Stimulated activated CD8-positive, alpha-beta memory T cell treated with anti-CD3 and anti-CD28 coated beads, Interleukin-15, amount 100 ng/mL, for 1 hour (primary cell): ENCODE measurements around the gene CIDEA.

ENCODE experiments used
- DNase-seq: peaks from one replicate; pipeline ENCODE4 v3.0.0-alpha.2; 2020; ENCODE audit warnings: low read depth

Gene CIDEA

DNA sequence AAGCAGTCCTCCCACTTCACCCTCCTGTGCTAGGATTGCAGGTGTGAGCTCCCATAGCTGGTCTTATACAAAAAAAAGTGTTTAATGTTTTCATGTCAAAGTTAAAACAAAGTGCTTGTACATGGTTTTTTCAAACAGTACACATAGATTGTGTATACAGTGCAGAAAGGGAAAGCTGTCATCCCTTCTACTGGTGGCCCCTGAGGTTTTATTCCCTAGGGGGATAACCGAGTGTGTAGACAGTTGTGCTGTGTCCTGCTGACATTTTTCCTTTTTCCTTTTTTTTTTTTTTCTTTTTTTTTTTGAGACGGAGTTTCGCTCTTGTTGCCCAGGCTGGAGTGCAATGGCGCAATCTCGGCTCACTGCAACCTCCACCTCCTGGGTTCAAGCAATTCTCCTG, 64.7 kb downstream of the CIDEA start:
- DNase-seq = no peak

DNA sequence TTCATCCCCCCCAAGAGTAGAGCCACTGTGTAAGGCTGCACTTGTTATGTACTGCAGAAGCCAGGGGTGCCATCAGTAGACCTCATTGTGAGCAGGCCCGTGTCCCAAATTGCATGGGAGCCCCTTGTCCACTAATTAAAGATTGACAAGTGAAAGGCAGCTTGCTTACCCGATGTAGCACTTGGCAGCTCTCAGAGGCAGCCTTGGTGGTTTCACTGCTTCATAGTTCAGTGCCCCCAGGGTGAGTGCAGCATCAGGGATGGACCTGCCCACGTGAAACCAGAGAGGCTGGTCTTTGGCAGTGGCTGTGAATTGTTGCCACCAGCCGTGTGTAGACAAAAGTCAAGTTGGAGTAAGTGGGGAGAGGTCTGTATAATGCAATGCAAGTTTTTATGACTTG, 67.2 kb downstream of the CIDEA start:
- no peak for DNase-seq

DNA sequence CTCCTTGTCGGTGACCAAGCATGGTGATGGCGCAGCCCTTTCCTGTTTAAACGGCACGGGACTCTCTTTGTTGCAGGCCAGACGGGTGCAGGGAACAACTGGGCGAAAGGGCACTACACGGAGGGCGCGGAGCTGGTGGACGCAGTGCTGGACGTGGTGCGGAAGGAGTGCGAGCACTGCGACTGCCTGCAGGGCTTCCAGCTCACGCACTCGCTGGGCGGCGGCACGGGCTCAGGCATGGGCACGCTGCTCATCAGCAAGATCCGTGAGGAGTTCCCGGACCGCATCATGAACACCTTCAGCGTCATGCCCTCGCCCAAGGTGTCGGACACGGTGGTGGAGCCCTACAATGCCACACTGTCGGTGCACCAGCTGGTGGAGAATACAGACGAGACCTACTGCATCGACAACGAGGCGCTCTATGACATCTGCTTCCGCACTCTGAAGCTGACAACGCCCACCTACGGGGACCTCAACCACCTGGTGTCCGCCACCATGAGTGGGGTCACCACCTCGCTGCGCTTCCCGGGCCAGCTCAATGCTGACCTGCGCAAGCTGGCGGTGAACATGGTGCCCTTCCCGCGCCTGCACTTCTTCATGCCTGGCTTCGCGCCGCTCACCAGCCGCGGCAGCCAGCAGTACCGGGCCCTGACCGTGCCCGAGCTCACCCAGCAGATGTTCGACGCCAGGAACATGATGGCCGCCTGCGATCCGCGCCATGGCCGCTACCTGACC, 71.0 kb downstream of the CIDEA start:
- no peak for DNase-seq

DNA sequence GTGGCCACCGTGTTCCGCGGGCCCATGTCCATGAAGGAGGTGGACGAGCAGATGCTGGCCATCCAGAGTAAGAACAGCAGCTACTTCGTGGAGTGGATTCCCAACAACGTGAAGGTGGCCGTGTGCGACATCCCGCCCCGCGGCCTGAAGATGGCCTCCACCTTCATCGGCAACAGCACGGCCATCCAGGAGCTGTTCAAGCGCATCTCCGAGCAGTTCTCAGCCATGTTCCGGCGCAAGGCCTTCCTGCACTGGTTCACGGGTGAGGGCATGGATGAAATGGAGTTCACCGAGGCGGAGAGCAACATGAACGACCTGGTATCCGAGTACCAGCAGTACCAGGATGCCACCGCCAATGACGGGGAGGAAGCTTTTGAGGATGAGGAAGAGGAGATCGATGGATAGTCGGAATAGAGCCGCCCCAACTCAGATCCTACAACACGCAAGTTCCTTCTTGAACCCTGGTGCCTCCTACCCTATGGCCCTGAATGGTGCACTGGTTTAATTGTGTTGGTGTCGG, 71.6 kb downstream of the CIDEA start:
- no peak for DNase-seq

DNA sequence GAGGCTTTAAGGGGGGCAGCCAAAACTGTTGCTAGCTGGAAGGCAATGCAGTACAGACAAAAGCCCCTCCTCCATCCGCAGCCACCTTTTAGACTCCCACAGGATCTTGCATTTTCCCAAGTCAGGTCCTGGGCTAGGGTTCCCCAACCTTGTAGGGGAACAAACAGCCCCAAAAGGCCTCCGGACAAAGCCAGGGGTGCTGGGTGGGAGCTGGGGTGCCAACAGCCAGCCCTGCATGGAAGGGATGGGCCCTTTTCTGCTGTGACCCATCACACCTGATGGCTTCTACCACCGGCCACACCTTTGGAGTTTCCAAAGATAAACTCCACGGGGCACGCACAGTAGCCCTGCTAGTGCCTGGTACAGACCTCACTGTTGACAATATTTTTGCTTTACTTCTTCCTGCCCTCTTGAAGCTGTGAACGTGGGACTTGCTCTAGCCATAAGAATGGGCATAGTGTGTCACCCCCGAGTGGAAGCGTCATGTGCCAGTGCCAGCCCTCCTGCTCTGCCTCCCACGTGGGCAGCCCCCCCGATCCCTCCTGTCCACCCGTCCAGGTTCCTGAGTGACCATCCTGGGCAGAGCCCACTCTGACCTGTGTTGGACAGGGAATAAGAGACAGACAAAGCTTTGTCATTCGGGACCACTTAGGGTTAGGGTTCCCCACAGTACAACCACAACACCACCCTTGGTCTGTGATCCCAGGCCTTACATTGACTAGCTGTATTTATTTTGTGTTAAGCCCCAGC, 72.7 kb downstream of the CIDEA start:
- no peak for DNase-seq
